HL-60 (cell line): ENCODE data around the gene MYO16.

ENCODE experiments used
- CTCF ChIP-seq: IDR thresholded peaks from one replicate; pipeline ENCODE4 v1.5.1; 2011; ENCODE audit warnings: low read length, control low read depth, inconsistent platforms; ENCODE audit not compliant: insufficient read depth
- GABPA ChIP-seq: IDR thresholded peaks from 2 replicates; pipeline ENCODE4 v1.6.1; 2012; ENCODE audit warnings: low read depth
- POLR2AphosphoS5 ChIP-seq: IDR thresholded peaks from 2 replicates; pipeline ENCODE4 v1.6.1; 2012; ENCODE audit warnings: low read depth
- REST ChIP-seq: IDR thresholded peaks from 2 replicates; pipeline ENCODE4 v1.6.1; 2012; ENCODE audit warnings: low read depth; ENCODE audit not compliant: insufficient replicate concordance

- TF ChIP-seq POLR2AphosphoS5 (no peak), CTCF (no peak), GABPA (no peak), REST (peak; percentile 59)
Measured at GRCh38 chr13:109163037-109163379, 533.6 kb downstream of the MYO16 start.
